Measurements from ENCODE around the gene LLGL2.

LLGL2 gene

GRCh38 chr17:75546181-75546580, 20.7 kb downstream of the LLGL2 start:
- TF ChIP-seq CTCF (IDR thresholded peaks at IDR 0.05; ENCODE audit: borderline replicate concordance, control extremely low read depth, extremely low read depth, insufficient read depth, missing control alignments) = no peak
- in situ Hi-C loops (cut with MboI; ENCODE audit: low sequenced_read_pairs, unreplicated experiment) = no loop called here
- DNase-seq (ENCODE audit: low spot score) = no peak

DNA sequence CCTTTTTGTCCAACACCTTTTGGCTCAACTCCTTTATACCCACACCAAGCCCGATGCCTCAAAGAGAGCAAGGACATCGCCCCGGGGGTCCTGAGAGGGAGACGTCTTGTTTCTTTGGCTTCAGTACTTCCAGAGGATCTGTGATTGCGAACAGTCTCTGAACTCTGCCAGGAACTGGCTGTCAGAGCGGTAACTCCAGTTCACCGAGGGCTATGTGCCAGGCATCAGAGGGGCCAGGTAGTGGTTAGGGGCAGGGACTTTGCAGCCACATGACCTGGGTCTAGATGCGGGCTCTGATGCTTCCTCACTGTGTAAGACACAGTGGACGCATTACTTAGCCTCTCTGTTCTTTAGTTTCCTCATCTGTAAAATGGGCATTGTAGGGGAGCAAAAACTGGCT, 21.6 kb downstream of the LLGL2 start:
- in situ Hi-C loops (cut with MboI; ENCODE audit: low sequenced_read_pairs, unreplicated experiment) = no loop called here
- no peak for TF ChIP-seq CTCF (IDR thresholded peaks at IDR 0.05; ENCODE audit: borderline replicate concordance, control extremely low read depth, extremely low read depth, insufficient read depth, missing control alignments)
- no peak for DNase-seq (ENCODE audit: low spot score)

DNA sequence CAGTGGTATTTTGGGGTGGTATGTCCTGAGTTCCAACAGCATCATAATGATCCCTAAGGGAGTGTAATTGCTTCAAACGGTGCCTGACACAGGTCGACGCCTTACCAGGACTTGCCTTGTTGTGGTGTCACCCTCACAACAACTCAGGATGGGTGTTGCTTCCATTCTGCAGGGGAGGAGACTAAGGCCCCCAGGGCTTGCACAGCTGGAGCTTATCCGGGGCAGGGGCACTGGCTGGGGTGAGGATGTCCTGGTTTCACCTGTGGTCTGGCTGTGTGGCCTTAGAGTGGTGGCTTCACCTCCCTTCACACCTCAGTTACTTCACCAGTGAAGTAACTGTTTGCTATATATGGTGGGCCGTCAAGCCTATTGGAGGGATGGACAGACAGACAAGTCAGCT, 23.3 kb downstream of the LLGL2 start:
- DNase-seq (ENCODE audit: low spot score) = no peak
- no peak for TF ChIP-seq CTCF (IDR thresholded peaks at IDR 0.05; ENCODE audit: borderline replicate concordance, control extremely low read depth, extremely low read depth, insufficient read depth, missing control alignments)
- in situ Hi-C loops (cut with MboI; ENCODE audit: low sequenced_read_pairs, unreplicated experiment) = no loop called here

DNA sequence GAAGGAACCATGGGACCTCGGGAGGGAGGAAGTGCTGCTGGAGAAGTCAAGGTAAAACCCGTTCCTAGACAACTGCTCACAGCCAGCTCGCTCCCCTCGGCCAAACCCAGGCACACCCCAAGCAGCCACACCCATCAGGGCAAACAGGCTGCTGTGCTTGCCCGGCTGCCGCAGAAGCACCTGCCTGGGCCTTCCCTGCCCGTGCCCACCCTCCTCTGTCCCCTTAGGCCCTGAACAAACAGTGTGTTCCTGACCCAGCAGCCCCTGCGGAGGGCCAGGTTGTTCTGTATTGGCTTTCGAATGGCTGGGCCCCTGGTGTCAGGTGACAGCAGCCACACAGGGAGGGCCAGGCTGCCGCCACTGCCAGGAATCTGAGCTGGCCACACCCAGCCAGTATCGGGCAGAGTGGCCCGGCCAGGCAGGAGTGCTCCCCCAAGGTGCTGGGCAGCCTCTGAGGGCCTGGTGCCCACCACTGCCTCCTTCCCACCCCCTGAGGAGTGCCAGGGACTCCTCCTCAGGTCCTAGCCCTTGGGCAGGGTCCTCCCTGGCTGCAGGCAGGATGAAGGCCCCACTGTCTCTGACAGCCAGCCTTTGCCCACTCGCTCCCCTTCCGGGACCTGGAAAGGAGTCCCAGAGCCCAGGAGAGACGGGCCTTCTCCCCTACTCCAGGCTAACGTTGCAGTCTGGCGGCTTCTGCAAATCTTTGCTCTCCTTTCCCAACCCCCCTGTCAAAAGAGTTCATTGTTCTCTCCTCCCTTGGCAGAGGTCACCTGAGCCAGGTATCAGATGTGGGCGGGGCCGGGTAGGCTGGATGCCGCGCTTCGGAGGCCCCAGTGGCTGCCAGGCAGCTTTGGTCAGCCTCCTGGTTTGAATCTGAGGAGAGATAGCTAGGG, 24.0 kb downstream of the LLGL2 start:
- DNase-seq (ENCODE audit: low spot score) = no peak
- in situ Hi-C loops (cut with MboI; ENCODE audit: low sequenced_read_pairs, unreplicated experiment) = no loop called here
- no peak for TF ChIP-seq CTCF (IDR thresholded peaks at IDR 0.05; ENCODE audit: borderline replicate concordance, control extremely low read depth, extremely low read depth, insufficient read depth, missing control alignments)

GRCh38 chr17:75550139-75550465, 24.6 kb downstream of the LLGL2 start:
- no peak for DNase-seq (ENCODE audit: low spot score)
- in situ Hi-C loops (cut with MboI; ENCODE audit: low sequenced_read_pairs, unreplicated experiment) = no loop called here
- TF ChIP-seq CTCF (IDR thresholded peaks at IDR 0.05; ENCODE audit: borderline replicate concordance, control extremely low read depth, extremely low read depth, insufficient read depth, missing control alignments) = no peak

DNA sequence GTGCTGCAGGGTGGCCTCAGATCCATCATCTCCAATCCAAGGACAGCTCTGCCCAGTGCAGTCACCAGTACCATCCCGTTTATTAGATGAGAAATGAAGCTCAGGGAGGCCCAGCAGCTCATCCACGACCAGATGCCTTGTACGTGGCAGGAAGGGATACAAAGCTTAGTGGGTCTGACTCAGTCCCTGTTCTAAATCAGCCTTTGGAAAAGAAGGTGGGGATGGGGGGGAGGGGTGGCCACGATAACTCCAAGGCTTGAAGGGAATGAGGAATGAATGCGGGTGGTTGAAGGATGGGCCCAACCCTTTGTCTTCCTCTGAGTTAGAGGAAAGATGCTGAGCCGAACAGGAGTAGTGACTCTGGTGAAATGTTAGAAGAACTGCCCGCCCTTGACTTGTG, 25.8 kb downstream of the LLGL2 start:
- no peak for TF ChIP-seq CTCF (IDR thresholded peaks at IDR 0.05; ENCODE audit: borderline replicate concordance, control extremely low read depth, extremely low read depth, insufficient read depth, missing control alignments)
- no peak for DNase-seq (ENCODE audit: low spot score)
- in situ Hi-C loops (cut with MboI; ENCODE audit: low sequenced_read_pairs, unreplicated experiment) = no loop called here

All from GM13976 (cell line).